Ovary (tissue), 3 donors: ENCODE measurements around the gene GMNN.

Source experiments
- CTCF ChIP-seq, 3 donors: fragments of 450-650 bp in 2 of 3; fragments of 200-600 bp in 1 of 3; IDR thresholded peaks; one replicate each; pipeline versions ENCODE4 v1.5.1 to v1.8.0; 2016 to 2022; ENCODE audit warnings: antibody characterized with exemption in 3 of 3, mild to moderate bottlenecking in 1 of 3
- POLR2A ChIP-seq: fragments of 450-650 bp; IDR thresholded peaks from one replicate; pipeline ENCODE4 v1.6.1; 2017; ENCODE audit warnings: antibody characterized with exemption, mild to moderate bottlenecking, moderate library complexity
- donor health status: DM: no; HTN: no; CAD: no.

- no peak for TF ChIP-seq CTCF (IDR thresholded peaks at IDR 0.05)
- no peak for TF ChIP-seq POLR2A
Observed at GRCh38 chr6:24799541-24799915, 24.8 kb downstream of the GMNN start.
